Progenitor cell of endocrine pancreas (in vitro differentiated cells): ENCODE data around the gene SIL1. TPM values are rescaled to one million over a fixed set of nuclear protein-coding genes. Genes with fewer than 3 reads are reported as not detected.

Source experiments
- DNase-seq: peaks from one replicate; pipeline ENCODE4 v3.0.0; 2021; ENCODE audit warnings: low spot score; ENCODE audit not compliant: unreplicated experiment
- H3K27ac Mint-ChIP-seq: 2 replicates; pipeline ENCODE4 v1.8.0; 2021; ENCODE audit warnings: mild to moderate bottlenecking, moderate library complexity, mixed read lengths
- H3K27me3 Mint-ChIP-seq: 2 replicates; pipeline ENCODE4 v1.8.0; 2021; ENCODE audit warnings: mixed read lengths
- H3K36me3 Mint-ChIP-seq: 2 replicates; pipeline ENCODE4 v1.8.0; 2022; ENCODE audit warnings: mixed read lengths; ENCODE audit not compliant: insufficient read depth
- H3K4me1 Mint-ChIP-seq: 2 replicates; pipeline ENCODE4 v1.8.0; 2021; ENCODE audit warnings: low read depth, mixed read lengths
- H3K4me3 Mint-ChIP-seq: 2 replicates; pipeline ENCODE4 v1.8.0; 2021; ENCODE audit warnings: low read depth, mild to moderate bottlenecking, moderate library complexity, mixed read lengths
- H3K9me3 Mint-ChIP-seq: 2 replicates; pipeline ENCODE4 v1.8.0; 2021; ENCODE audit warnings: low read depth, mixed read lengths
- total RNA-seq: library from RNA; stranded (reverse); gene quantifications from 2 replicates; pipeline ENCODE4 v1.2.1, GENCODE V29; 2021
- TF ChIP-seq, protein P1 (sequence below): fragments of 200-600 bp; sonication (generic); IDR thresholded peaks from one replicate; pipeline ENCODE4 v1.5.0; 2021; ENCODE audit warnings: antibody characterized with exemption, mild to moderate bottlenecking; ENCODE audit not compliant: unreplicated experiment

Gene SIL1
- total RNA-seq, 1 donor from 2014 or later, result 26.0 TPM

DNA sequence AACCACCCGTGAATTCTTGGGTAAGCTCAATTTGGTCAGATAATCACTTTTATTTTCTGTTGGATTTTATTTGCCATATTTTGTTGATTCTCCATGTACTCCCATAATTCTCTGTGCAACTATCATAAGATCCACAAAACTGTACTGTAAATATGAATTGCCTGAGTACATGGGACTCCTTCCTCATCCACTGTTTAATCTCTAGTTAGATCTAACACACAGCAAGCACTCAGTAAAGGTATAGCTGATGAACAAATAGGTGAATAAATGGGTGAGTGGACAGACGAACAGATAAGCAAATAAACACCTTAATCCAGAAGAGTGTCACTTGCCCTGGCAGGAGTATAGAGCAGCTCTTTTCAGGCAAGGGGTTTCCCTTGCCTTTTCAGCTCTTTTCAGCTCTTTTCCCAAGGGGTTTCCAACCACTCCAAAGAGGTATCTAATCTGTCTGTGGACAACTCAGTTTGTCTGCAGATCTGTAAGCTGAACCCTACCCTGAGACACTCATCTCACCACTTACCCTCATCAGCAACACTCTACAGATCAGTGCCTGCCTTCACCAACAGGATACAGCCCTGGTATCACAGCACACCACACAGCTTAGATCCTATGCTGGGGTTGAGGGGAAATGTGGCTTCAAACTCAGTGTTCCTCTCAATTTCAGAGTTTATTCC lies 51.2 kb downstream of the SIL1 start:
- peaks cover 5% of the 10 kb centered on the region for H3K4me1 Mint-ChIP-seq
- no peak for DNase-seq
- H3K4me3 Mint-ChIP-seq, result no peak overlapping the region
- TF ChIP-seq, protein P1, sequence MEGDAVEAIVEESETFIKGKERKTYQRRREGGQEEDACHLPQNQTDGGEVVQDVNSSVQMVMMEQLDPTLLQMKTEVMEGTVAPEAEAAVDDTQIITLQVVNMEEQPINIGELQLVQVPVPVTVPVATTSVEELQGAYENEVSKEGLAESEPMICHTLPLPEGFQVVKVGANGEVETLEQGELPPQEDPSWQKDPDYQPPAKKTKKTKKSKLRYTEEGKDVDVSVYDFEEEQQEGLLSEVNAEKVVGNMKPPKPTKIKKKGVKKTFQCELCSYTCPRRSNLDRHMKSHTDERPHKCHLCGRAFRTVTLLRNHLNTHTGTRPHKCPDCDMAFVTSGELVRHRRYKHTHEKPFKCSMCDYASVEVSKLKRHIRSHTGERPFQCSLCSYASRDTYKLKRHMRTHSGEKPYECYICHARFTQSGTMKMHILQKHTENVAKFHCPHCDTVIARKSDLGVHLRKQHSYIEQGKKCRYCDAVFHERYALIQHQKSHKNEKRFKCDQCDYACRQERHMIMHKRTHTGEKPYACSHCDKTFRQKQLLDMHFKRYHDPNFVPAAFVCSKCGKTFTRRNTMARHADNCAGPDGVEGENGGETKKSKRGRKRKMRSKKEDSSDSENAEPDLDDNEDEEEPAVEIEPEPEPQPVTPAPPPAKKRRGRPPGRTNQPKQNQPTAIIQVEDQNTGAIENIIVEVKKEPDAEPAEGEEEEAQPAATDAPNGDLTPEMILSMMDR, result no peak
- H3K36me3 Mint-ChIP-seq, result no peaks in the 10 kb centered on the region
- no peaks in the 10 kb centered on the region for H3K9me3 Mint-ChIP-seq
- H3K27ac Mint-ChIP-seq, result no peak overlapping the region
- no peaks in the 10 kb centered on the region for H3K27me3 Mint-ChIP-seq

- H3K4me1 Mint-ChIP-seq, result peaks cover 1% of the 10 kb centered on the region
Observed at GRCh38 chr5:139141446-139142204, 56.5 kb downstream of the SIL1 start.

DNA sequence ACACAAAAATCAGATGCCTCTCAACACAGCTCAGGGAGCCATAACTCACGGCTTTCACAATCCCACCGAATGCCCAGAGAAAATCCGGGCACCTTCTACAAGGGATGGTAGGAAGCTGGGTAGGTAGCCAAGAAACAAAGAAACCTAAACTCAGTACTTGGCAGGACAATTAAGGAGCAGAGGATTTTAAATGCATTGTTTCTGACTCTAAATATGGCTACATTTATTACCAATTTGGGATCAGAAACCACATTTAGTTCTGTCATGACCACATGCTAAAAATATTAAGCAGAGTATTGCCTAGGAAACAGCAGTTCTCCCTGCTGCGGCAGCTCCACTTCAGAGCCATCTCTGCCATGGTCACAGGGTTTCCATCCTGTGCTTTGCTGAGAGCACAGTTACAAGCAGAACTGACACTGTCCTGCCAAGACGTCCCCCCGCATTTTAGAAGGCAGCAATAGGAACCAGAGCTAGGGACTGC lies 57.5 kb downstream of the SIL1 start:
- H3K4me1 Mint-ChIP-seq, result peaks cover 1% of the 10 kb centered on the region
- H3K27ac Mint-ChIP-seq, result no peak overlapping the region
- H3K4me3 Mint-ChIP-seq, result no peak overlapping the region
- H3K36me3 Mint-ChIP-seq, result no peaks in the 10 kb centered on the region
- no peaks in the 10 kb centered on the region for H3K27me3 Mint-ChIP-seq
- DNase-seq, result no peak
- TF ChIP-seq, protein P1, result no peak
- H3K9me3 Mint-ChIP-seq, result no peaks in the 10 kb centered on the region

More at GRCh38 chr5:139141446-139142204, 56.5 kb downstream of the SIL1 start:
- no peak overlapping the region for H3K4me3 Mint-ChIP-seq
- no peak for DNase-seq
- H3K36me3 Mint-ChIP-seq, result no peaks in the 10 kb centered on the region
- no peak overlapping the region for H3K27ac Mint-ChIP-seq
- no peaks in the 10 kb centered on the region for H3K27me3 Mint-ChIP-seq
- no peaks in the 10 kb centered on the region for H3K9me3 Mint-ChIP-seq
- TF ChIP-seq, protein P1, result no peak

DNA sequence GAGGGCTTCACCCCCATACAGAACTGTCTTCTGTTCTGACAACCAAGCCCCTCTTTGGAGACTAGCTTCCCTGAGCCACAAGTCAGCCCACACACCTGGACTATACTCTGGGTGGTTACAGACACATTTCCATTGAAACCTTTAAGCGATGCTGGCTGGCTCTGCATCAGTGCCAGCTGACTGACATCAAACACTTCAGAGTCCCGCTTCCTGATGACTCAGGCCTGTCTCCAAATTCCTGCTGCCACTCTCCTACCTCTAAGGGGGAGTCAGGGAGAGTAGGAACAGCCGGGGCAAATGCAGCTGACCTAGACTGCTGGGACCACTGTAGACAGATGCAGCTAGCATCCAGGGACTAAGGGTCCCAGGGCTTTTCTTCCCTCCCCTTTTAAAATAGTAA lies 59.4 kb downstream of the SIL1 start:
- Mint-ChIP-seq H3K27ac (no peak overlapping the region), H3K9me3 (no peaks in the 10 kb centered on the region), H3K27me3 (no peaks in the 10 kb centered on the region), H3K4me3 (no peak overlapping the region), H3K36me3 (no peaks in the 10 kb centered on the region), H3K4me1 (peaks cover 4% of the 10 kb centered on the region)
- TF ChIP-seq, protein P1, result no peak
- DNase-seq, result no peak

- DNase-seq, result no peak
- peak overlapping the region; percentile 37 for H3K27ac Mint-ChIP-seq
- TF ChIP-seq, protein P1, result no peak
- no peaks in the 10 kb centered on the region for H3K36me3 Mint-ChIP-seq
- H3K27me3 Mint-ChIP-seq, result no peaks in the 10 kb centered on the region
- H3K9me3 Mint-ChIP-seq, result no peaks in the 10 kb centered on the region
- H3K4me1 Mint-ChIP-seq, result peaks cover 10% of the 10 kb centered on the region
- no peak overlapping the region for H3K4me3 Mint-ChIP-seq
Observed at GRCh38 chr5:139138109-139138508, 60.1 kb downstream of the SIL1 start.
